ENCODE measurements around the gene EPB41L4A.
A peak's percentile ranks its signal among the peaks of the same experiment; 100 is the strongest.
"Not testable (repeated sequence)": the region's sequence is repeated elsewhere in the genome, so short reads cannot be mapped to it uniquely, and the experiment has no call there.

EPB41L4A gene

GRCh38 chr5:112221128-112221527 lies 197.9 kb downstream of the EPB41L4A start:
- no peak for DNase-seq (ENCODE audit: low read depth)
- no peak overlapping the region for H3K4me3 ChIP-seq (ENCODE audit: low read depth, low read length)
- no peak for TF ChIP-seq CTCF (IDR thresholded peaks at IDR 0.05; ENCODE audit: insufficient read depth, low read depth, low read length, missing control alignments)

- no peak overlapping the region for H3K4me3 ChIP-seq (ENCODE audit: low read depth, low read length)
- DNase-seq (ENCODE audit: low read depth), result no peak
- TF ChIP-seq CTCF (IDR thresholded peaks at IDR 0.05; ENCODE audit: insufficient read depth, low read depth, low read length, missing control alignments), result no peak
Observed at GRCh38 chr5:112219000-112219399, 200.1 kb downstream of the EPB41L4A start.

- no peak for DNase-seq (ENCODE audit: low read depth)
- no peak for TF ChIP-seq CTCF (IDR thresholded peaks at IDR 0.05; ENCODE audit: insufficient read depth, low read depth, low read length, missing control alignments)
- no peak overlapping the region for H3K4me3 ChIP-seq (ENCODE audit: low read depth, low read length)
Observed at GRCh38 chr5:112217843-112218579, 201.1 kb downstream of the EPB41L4A start.

- DNase-seq (ENCODE audit: low read depth), result no peak
- H3K4me3 ChIP-seq (ENCODE audit: low read depth, low read length), result no peak overlapping the region
- TF ChIP-seq CTCF (IDR thresholded peaks at IDR 0.05; ENCODE audit: insufficient read depth, low read depth, low read length, missing control alignments), result no peak
Observed at GRCh38 chr5:112216140-112216539, 202.9 kb downstream of the EPB41L4A start.

- H3K4me3 ChIP-seq (ENCODE audit: low read depth, low read length), result no peak overlapping the region
- TF ChIP-seq CTCF (IDR thresholded peaks at IDR 0.05; ENCODE audit: insufficient read depth, low read depth, low read length, missing control alignments), result peak; percentile 37
- DNase-seq (ENCODE audit: low read depth), result peak; percentile 32
Observed at GRCh38 chr5:112210430-112211005, 208.6 kb downstream of the EPB41L4A start.

GRCh38 chr5:112208699-112209615 lies 210.1 kb downstream of the EPB41L4A start:
- TF ChIP-seq CTCF (IDR thresholded peaks at IDR 0.05; ENCODE audit: insufficient read depth, low read depth, low read length, missing control alignments), result no peak
- no peak overlapping the region for H3K4me3 ChIP-seq (ENCODE audit: low read depth, low read length)
- no peak for DNase-seq (ENCODE audit: low read depth)

- not testable (repeated sequence) for H3K4me3 ChIP-seq (ENCODE audit: low read depth, low read length); DNase-seq (ENCODE audit: low read depth)
Observed at GRCh38 chr5:112208195-112208594, 210.9 kb downstream of the EPB41L4A start.

Measured in GM12865 (cell line).